Dermis blood vessel endothelial cell (primary cell): ENCODE results near the gene OBP2A. TPM values are rescaled to one million over a fixed set of nuclear protein-coding genes. Genes with fewer than 3 reads are reported as not detected.

Experiments used
- DNase-seq: peaks from one replicate; pipeline ENCODE4 v3.0.0; 2010
- total RNA-seq: library from RNA; depleted of rRNA; stranded (reverse); fragments of >200 nt; gene quantifications from 2 replicates; pipeline ENCODE4 v1.2.3, GENCODE V29; 2014

Gene OBP2A
- total RNA-seq, 1 donor from 2014 or later = not detected

GRCh38 chr9:135580664-135581380, 34.9 kb downstream of the OBP2A start:
- no peak for DNase-seq

DNA sequence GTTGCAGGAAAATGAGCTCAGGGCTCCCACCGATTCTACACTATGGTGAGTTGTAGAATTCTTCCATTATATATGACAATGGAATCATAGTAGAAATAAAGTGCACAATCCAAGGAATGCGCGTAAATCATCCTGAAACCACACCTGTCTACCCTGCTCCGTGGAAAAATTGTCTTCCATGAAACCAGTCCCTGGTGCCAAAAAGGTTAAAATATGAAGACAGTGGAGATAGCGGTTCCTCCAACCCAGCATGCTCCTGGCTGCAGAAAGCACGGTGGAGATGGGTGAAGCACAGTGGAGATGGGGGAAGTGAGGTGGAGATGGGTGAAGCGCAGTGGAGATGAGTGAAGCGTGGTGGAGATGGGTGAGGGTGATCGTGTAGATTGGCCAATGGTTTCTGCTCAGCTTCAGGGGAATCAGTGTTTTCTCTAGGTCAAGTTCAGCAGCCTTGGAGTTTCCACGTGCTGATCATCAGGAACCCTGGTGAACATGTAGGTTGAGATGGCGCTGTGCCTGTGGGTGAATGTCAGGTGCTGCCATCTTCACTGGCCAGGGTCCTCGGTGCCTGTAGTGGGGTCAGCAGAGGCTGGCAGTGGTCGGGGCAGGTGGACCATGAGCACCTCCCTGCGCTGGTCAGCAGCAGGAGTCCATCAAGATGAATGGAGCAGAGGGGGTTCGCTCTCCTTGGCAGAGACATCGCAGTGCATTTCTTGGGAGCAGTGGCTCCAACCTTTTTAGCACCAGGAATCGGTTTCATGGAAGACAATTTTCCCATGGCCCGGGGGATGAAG, 35.9 kb downstream of the OBP2A start:
- no peak for DNase-seq

- DNase-seq = no peak
Measured at GRCh38 chr9:135582541-135582940, 36.6 kb downstream of the OBP2A start.

DNA sequence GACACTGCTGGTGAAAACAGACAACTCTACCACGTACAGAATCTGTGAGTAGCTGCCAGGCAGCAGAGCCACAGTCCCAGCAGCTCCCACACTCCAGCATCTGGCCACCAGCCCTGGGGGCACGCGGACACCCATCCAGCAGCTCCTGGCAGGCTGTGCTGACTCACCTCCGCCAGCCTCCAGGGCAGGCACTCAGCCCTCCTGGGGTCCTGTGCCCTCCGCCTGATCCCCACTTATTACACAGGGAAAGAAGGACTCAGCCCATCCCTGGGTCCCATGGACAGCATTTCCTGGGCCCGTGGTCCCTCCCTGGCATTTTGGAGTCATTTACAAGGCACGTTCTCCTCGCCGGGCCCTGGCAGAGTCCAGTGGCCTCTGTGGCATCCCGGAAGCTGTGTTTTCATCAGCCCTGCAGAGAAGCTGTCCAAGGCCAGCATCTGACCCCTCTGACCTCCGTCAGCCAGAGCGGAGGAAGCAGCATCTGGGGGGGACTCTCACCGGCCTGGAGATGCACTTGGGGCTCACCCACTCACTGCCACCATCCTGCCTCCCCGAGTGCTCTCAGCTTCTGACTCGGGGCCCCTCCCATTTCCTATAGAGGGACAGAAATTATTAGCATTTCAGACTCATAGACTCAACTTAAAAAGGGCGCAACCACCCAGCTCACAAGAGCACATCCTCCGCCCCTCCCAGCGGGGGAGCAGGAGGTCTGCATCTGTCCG, 37.2 kb downstream of the OBP2A start:
- DNase-seq = no peak

DNA sequence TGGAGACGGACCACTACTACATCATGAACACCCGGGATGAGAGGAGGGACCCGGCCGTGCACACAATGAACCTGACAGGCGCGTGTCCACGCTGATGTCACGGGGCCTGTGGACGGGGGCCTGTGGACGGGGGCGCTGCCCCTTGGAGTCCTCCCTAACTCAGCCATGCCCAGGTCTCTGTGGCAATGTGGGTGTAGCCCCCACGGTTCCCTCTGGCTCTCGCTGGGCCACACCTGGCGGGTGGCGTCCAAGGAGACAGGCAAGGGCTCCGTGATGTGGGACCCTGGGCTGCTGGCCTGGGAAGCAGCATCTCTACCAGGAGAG, 37.7 kb downstream of the OBP2A start:
- no peak for DNase-seq

- DNase-seq = no peak
Measured at GRCh38 chr9:135584371-135584770, 38.4 kb downstream of the OBP2A start.

- DNase-seq = no peak
Measured at GRCh38 chr9:135584934-135585333, 39.0 kb downstream of the OBP2A start.

DNA sequence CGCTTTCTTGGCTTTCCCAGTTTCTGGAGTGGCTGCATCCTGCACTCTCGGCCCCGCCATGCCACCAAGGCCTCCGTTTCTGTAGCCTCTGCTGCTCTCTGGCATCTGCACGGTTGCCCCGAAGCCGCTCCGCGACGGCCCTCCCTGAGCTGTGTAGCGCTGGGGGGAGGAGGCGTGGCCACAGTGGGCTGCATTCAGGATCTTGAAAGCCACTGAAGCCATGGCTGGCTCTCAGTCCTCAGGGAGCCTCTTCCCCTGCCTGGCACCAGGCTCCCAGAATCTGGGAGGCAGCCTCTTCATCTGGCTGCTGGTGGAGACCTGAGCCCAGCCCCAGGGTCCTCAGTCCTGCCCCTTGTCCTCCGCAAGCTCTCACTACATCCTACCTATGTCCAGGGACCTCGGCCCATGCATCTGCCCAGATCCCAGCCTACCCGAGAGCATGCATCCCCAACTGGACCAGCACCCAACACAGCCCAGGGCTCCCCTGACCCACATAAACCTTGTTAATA, 40.7 kb downstream of the OBP2A start:
- DNase-seq = no peak

GRCh38 chr9:135587658-135588057, 41.7 kb downstream of the OBP2A start:
- no peak for DNase-seq

DNA sequence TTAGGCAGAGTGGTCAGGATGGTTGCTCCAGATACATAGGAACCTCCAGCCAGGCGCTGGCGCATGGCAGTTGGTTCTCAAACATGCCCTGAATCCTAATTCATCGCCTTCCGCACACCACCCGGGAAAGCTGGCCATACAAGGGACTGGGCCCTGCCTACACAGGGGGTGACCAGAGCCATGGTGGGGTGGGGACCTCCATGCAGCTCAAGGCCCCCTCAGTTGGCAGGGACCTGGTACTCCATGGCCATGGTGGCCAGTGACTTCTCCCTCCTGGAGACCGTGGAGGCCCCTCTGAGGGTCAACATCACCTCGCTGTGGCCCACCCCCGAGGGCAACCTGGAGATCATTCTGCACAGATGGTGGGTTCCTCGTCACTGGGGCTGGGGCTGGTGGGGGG, 42.4 kb downstream of the OBP2A start:
- no peak for DNase-seq

GRCh38 chr9:135588886-135589595, 43.1 kb downstream of the OBP2A start:
- no peak for DNase-seq

- DNase-seq = no peak
Measured at GRCh38 chr9:135589596-135590485, 43.9 kb downstream of the OBP2A start.

GRCh38 chr9:135590486-135591079, 44.7 kb downstream of the OBP2A start:
- no peak for DNase-seq

GRCh38 chr9:135591506-135592330, 45.8 kb downstream of the OBP2A start:
- DNase-seq = no peak

- no peak for DNase-seq
Measured at GRCh38 chr9:135592331-135592590, 46.3 kb downstream of the OBP2A start.

DNA sequence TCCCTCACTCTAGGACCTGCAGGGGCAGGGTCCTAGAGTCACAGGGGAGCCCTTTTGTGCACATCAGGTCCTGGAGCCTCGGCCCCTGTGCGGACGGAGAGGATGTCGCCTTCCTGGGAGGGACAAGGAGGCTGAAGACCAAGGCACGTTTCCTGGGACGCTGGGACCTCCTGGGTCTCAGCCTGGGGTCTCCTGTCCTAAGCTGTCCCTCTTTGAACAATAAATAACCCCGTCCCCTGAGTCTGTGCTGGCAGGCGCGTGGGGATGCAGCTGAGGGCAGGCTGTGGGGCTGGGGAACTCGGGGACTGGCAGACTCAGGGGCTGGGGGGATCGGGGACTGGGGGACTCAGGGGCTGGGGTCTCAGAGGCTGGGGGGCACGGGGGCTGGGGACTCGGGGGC, 46.7 kb downstream of the OBP2A start:
- DNase-seq = no peak

GRCh38 chr9:135596211-135596610, 50.3 kb downstream of the OBP2A start:
- no peak for DNase-seq
